Stomach (tissue), 4 donors: ENCODE measurements around the gene RERE.

Source experiments
- EP300 ChIP-seq: sonication (generic); formaldehyde crosslinking; IDR thresholded peaks from one replicate; pipeline ENCODE4 v1.6.1; 2017; ENCODE audit warnings: antibody characterized with exemption
- POLR2A ChIP-seq, 4 donors: fragments of 450-650 bp; IDR thresholded peaks; one replicate each; pipeline ENCODE4 v1.6.1; 2016; ENCODE audit warnings: antibody characterized with exemption in 4 of 4, control low read depth in 2 of 4, mild to moderate bottlenecking in 1 of 4, moderate library complexity in 1 of 4
- POLR2AphosphoS5 ChIP-seq, 3 donors: sonication (generic); formaldehyde crosslinking; IDR thresholded peaks; one replicate each; pipeline ENCODE4 v1.6.1; 2016; ENCODE audit warnings: antibody characterized with exemption in 3 of 3
- TF ChIP-seq, protein P1 (sequence below), 7 experiments: fragments of 450-650 bp in 4 of 7; fragments of 200-600 bp in 3 of 7; sonication (generic) in 3 of 7; IDR thresholded peaks; one replicate each; pipeline ENCODE4 v1.5.1; 2016 to 2019; ENCODE audit warnings: antibody characterized with exemption in 7 of 7, control low read depth in 2 of 7, mild to moderate bottlenecking in 1 of 7

GRCh38 chr1:8382608-8383505 lies 434.6 kb downstream of the RERE start:
- TF ChIP-seq, protein P1, sequence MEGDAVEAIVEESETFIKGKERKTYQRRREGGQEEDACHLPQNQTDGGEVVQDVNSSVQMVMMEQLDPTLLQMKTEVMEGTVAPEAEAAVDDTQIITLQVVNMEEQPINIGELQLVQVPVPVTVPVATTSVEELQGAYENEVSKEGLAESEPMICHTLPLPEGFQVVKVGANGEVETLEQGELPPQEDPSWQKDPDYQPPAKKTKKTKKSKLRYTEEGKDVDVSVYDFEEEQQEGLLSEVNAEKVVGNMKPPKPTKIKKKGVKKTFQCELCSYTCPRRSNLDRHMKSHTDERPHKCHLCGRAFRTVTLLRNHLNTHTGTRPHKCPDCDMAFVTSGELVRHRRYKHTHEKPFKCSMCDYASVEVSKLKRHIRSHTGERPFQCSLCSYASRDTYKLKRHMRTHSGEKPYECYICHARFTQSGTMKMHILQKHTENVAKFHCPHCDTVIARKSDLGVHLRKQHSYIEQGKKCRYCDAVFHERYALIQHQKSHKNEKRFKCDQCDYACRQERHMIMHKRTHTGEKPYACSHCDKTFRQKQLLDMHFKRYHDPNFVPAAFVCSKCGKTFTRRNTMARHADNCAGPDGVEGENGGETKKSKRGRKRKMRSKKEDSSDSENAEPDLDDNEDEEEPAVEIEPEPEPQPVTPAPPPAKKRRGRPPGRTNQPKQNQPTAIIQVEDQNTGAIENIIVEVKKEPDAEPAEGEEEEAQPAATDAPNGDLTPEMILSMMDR (IDR thresholded peaks at IDR 0.05), result no peak
- TF ChIP-seq POLR2A (IDR thresholded peaks at IDR 0.05), result no peak
- no peak for TF ChIP-seq POLR2AphosphoS5 (IDR thresholded peaks at IDR 0.05)
- TF ChIP-seq EP300, result no peak
